NK-92 (cell line): ENCODE data around the gene CYP46A1.
"Not testable (repeated sequence)": the region's sequence is repeated elsewhere in the genome, so short reads cannot be mapped to it uniquely, and the experiment has no call there.

Experiments
- DNase-seq: peaks from one replicate; lab custom pipeline; 2025; ENCODE audit not compliant: unreplicated experiment; lab: John Stamatoyannopoulos, UW

The CYP46A1 gene

GRCh38 chr14:99754141-99755067 lies 70.3 kb downstream of the CYP46A1 start:
- no peak for DNase-seq

DNA sequence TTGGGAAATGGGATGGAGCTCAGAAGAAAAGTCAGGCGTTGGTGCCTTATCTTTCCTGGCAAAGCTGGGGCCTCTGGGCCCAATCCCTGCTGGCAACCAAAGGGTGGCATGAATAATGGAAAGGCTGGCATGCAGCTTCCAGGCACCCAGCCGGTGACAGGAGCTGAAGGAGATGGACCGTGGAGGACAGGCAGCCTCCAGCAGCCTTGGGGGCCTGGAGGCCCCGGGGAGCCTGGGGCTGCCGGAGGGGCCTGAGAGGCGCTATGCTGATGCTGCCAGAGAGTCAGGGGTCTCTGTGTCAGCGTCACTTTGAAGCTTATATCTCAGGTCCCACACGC lies 70.9 kb downstream of the CYP46A1 start:
- no peak for DNase-seq

- DNase-seq: no peak
These were observed 71.8 kb downstream of the CYP46A1 start for GRCh38 chr14:99755629-99756603.

- no peak for DNase-seq
These were observed 72.7 kb downstream of the CYP46A1 start for GRCh38 chr14:99756796-99757195.

DNA sequence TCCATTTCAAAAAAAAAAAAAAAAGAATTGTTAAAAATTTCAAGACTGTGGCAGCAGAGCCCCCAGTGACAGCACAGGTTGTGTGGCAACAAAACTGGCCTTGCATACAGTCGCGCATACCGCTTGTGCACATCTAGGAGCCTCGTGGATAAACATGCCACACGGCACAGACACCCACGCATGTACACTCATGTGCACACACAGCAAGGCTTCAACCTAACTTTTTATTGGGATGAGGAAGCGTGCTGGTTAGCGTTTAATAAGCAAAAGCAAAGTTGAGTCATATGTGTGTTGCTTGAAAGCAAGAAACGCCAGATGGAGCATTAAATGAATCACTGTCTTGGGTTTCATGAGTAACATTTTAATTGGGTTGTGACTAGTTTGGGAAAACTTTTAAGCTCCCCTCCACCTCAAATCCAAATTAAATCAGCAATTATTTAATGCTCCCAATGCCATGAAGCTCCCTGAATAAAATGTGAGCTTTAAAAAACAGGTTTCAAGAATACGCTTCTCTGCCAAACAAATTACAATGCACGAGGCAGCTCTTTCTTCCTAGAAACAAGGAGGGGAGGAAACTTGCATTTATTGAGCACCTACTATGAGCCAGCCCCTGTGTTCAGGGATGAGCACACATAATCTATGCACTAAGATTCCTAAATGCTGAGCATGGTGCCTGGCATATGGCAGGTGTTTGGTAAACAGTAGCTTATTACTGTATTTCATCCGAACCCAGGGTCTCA lies 73.4 kb downstream of the CYP46A1 start:
- no peak for DNase-seq

- no peak for DNase-seq
These were observed 74.2 kb downstream of the CYP46A1 start for GRCh38 chr14:99758121-99758821.

DNA sequence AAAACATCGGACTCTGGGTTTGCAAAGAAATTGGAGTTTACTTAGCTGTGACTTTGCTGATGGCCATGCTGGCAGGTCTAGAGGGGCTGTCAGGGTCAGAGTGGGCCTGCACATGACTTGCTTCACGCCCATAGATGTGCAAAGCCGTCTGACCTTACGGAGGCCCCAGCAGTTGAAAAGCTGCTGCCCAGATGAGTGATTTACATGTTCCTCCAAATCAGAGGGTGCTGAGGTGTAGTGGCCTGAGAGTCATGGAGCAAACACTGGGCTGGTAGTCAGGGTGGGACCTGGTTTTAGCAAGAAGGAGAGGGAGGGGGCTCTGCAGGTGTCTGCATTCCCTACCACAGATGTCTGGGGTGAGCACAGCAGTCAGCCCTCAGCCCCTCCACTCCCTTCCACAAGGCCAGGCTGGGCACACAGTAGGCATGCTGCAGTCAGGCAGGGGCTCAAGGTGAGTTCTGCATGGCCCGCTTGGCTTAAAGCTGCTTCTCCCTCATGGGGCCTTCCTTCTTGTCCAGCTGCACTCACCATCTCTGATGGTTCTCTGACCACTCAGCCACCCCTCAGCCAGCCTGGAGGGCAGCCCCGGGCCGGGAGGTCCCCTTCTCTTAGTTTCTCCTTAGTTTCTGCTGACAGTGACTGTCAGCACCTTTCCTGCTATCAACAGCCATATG lies 74.9 kb downstream of the CYP46A1 start:
- DNase-seq: no peak

- DNase-seq: no peak
These were observed 75.4 kb downstream of the CYP46A1 start for GRCh38 chr14:99759546-99759925.

- no peak for DNase-seq
These were observed 76.7 kb downstream of the CYP46A1 start for GRCh38 chr14:99760817-99761216.

DNA sequence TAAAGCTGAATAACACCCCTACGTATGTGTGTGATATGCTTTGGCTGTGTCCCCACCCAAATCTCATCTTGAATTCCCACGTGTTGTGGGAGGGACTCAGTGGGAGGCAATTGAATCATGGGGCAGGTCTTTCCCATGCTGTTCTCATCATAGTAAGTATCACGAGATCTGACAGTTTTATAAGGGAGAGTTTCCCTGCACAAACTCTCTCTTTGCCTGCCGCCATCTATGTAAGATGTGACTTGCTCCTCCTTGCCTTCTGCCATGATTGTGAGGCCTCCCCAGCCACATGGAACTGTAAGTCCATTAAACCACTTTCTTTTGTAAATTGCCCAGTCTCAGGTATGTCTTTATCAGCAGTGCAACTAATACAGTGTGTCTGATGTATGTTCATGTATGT lies 78.8 kb downstream of the CYP46A1 start:
- not testable (repeated sequence) for DNase-seq

DNA sequence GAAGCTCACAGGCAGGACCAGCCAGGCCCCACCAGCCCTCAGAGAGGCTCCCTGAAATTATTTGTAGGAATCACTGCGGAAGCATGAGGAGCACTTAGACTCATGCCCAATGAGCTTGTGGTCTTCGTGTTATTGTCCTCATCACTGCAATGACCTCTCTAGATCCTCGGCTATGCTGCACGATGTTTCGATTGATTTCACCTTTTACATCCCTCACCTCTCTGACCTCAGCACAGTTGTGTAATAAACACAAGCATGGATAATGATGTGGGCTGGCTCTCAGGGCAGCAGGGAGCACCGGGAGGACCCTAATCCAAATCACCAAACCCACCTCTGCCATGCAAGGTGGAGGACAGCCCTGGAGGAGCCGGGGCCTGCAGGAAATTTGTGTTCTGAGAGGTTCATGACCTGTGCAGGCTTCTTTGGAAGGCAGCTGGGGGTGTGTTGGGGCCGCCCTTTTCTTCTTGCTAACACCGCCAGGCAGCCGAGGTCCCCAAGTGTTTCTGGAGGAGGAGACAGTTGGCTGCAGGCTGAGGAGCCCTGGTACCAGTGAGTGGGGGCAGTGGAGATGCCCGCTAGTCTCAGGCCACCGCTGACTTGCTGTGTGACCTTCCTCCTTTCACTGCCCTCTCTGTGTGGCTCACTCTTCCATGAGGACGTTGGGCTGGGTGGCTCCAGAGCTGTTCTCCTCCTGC lies 79.6 kb downstream of the CYP46A1 start:
- no peak for DNase-seq

DNA sequence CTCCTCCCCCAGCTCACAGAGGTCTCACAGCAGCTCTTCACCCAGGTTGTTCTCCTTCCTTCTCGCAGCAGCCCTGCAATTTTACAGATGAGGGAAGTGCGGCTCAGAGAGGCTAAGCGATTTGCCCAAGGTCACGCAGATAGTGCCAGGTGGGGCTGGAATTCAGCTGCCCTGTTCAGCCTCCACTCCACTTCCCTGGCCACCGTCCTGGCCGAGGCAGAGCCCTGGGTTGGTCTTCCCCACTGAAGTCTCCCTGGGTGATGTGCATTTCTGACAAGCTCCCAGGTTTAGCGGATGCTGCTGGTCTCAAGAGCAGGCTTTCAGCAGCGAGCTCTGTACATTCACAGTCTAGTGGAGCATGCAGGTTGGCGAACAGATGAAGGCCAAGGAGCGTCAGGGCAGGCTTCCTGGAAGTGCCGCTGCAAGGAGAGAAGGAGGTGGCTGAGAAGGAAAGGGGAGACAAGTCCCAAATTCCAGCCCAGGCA lies 80.2 kb downstream of the CYP46A1 start:
- no peak for DNase-seq

GRCh38 chr14:99768381-99768780 lies 84.3 kb downstream of the CYP46A1 start:
- no peak for DNase-seq

DNA sequence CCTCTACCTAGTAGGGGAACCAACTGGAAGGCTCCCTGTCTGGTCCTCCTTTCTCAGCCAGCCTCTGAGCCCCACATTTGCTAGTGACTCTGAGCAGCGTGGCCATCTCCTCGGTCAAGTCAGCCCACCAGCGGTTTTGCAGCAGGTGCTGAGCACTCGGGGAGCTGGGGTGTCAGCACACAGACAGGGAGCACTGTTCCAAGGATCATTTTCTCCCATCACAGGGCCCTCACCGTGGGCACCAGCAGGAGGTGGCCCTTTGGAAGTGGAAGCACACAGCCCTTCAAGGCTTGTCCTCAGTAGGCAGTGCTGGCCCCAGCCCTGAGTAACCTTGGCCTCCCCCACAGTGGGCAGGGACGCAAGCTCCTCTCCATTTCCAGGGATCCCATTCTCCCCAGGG lies 85.0 kb downstream of the CYP46A1 start:
- no peak for DNase-seq

DNA sequence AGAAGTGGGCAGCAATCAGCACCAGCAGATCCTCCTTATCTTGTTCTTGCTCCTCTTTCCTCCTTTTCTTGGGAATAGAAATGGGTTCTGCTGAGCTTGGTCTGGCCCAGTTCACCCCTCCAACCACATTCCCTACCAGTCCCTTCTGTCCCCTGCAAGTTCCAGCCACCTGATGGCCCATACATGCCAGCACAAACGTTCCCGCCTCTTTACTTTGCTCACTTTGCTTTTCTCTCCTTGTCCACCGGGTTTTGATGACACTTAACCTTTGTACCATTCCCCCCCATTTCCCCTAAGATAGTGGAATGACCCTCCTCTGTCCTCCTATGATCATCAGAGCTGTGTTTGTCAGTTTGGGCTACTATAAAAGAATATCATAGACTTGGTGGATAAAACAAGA lies 85.7 kb downstream of the CYP46A1 start:
- no peak for DNase-seq

- no peak for DNase-seq
These were observed 88.5 kb downstream of the CYP46A1 start for GRCh38 chr14:99772371-99773283.

- DNase-seq: no peak
These were observed 89.7 kb downstream of the CYP46A1 start for GRCh38 chr14:99773521-99774497.
